DOHH2 (cell line): ENCODE results near the gene SELENON.

ENCODE experiments used
- EZH2phosphoT487 ChIP-seq: fragments of 200-600 bp; sonication (generic); IDR thresholded peaks from 2 replicates; pipeline ENCODE4 v1.6.1; 2017; ENCODE audit warnings: borderline replicate concordance, mild to moderate bottlenecking, antibody characterized with exemption, low read length, moderate library complexity, mixed read lengths
- TF ChIP-seq, protein P1 (sequence below): fragments of 200-600 bp; sonication (generic); IDR thresholded peaks from one replicate; pipeline ENCODE4 v1.5.1; 2014; ENCODE audit warnings: antibody characterized with exemption, mild to moderate bottlenecking, low read depth, low read length; ENCODE audit not compliant: poor library complexity, severe bottlenecking

DNA sequence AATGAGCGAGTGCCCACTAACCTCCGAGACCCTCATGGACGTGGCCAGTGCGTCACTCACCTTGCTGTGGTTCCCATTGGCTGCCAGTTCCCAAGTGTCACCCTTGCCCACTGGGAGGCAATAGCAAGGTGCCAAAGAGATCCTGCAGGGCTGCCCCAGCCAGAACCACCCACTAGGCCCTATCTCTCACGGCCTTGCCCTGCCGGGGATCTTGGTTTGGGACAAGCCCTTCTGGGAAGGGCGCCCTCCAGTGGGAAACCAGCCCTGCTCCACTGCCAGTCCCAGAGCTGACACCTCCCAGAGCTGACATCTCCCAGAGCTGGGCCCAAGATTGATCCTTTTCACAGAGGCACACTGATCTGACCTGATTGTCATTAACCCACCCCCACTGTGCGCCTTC is 2.1 kb upstream of the SELENON start:
- TF ChIP-seq, protein P1, sequence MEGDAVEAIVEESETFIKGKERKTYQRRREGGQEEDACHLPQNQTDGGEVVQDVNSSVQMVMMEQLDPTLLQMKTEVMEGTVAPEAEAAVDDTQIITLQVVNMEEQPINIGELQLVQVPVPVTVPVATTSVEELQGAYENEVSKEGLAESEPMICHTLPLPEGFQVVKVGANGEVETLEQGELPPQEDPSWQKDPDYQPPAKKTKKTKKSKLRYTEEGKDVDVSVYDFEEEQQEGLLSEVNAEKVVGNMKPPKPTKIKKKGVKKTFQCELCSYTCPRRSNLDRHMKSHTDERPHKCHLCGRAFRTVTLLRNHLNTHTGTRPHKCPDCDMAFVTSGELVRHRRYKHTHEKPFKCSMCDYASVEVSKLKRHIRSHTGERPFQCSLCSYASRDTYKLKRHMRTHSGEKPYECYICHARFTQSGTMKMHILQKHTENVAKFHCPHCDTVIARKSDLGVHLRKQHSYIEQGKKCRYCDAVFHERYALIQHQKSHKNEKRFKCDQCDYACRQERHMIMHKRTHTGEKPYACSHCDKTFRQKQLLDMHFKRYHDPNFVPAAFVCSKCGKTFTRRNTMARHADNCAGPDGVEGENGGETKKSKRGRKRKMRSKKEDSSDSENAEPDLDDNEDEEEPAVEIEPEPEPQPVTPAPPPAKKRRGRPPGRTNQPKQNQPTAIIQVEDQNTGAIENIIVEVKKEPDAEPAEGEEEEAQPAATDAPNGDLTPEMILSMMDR = peak; percentile 85
- no peak for TF ChIP-seq EZH2phosphoT487
